Endothelial cell of umbilical vein (primary cell): Measurements from ENCODE around the gene SMARCE1. TPM values are rescaled to one million over a fixed set of nuclear protein-coding genes. Genes with fewer than 3 reads are reported as not detected.

ENCODE experiments used
- BruUV-seq: library from RNA; stranded (reverse); fragments of 400-500 nt; replicated peaks from 2 replicates; lab custom pipeline; 2021; lab: Mats Ljungman, UMichigan
- CTCF ChIA-PET: fragments of 300-600, 350-600 bp; sonication (Branson Sonifier 250); formaldehyde crosslinking; loops from one replicate; lab custom pipeline; 2021; ENCODE audit warnings: antibody characterized with exemption, inconsistent platforms; lab: Charles Lee
- POLR2A ChIA-PET: fragments of 300-600, 350-600 bp; sonication (Branson Sonifier 250); formaldehyde crosslinking; loops from one replicate; lab custom pipeline; 2021; ENCODE audit warnings: antibody characterized with exemption, inconsistent platforms; lab: Charles Lee
- DNase-seq: peaks from one replicate; pipeline ENCODE4 v3.0.0-alpha.2; 2011; ENCODE audit warnings: low read depth, low spot score
- FAIRE-seq: peaks from 2 replicates; lab custom pipeline; 2011; peaks lifted over from hg19 to GRCh38; lab: Jason Lieb, UNC
- H2AFZ ChIP-seq: 2 replicates; pipeline ENCODE4 v1.6.0; 2012; ENCODE audit warnings: low read depth, low read length, control low read depth, inconsistent platforms
- H3K27ac ChIP-seq: 2 replicates; pipeline ENCODE4 v1.5.1; 2011; ENCODE audit warnings: low read depth, mild to moderate bottlenecking, control low read depth, low read length, moderate library complexity; ENCODE audit not compliant: insufficient read depth
- H3K27me3 ChIP-seq, 2 experiments: 2 replicates each; pipeline versions ENCODE4 v1.6.0 to v1.6.1; 2011; ENCODE audit warnings: low read length in 2 of 2, mixed read lengths in 1 of 2; ENCODE audit not compliant: control insufficient read depth in 2 of 2, insufficient read depth in 2 of 2
- H3K36me3 ChIP-seq, 2 experiments: 2 replicates in 1 of 2; 3 replicates in 1 of 2; pipeline ENCODE4 v1.5.1; 2011; ENCODE audit warnings: low read length in 2 of 2, mild to moderate bottlenecking in 1 of 2, moderate library complexity in 1 of 2; ENCODE audit not compliant: control insufficient read depth in 2 of 2, insufficient read depth in 2 of 2; ENCODE audit errors: extremely low read depth in 1 of 2
- H3K4me1 ChIP-seq: 3 replicates; pipeline ENCODE4 v1.5.1; 2011; ENCODE audit warnings: mild to moderate bottlenecking, low read length; ENCODE audit not compliant: control insufficient read depth, insufficient read depth; ENCODE audit errors: extremely low read depth
- H3K4me2 ChIP-seq: 2 replicates; pipeline ENCODE4 v1.6.1; 2011; ENCODE audit warnings: low read length, control low read depth, mixed read lengths; ENCODE audit not compliant: insufficient read depth
- H3K4me3 ChIP-seq, 3 experiments: fragments of 200-600 bp in 1 of 3; sonication (generic), shearing (Covaris generic) in 1 of 3; replicated peaks in 1 of 3; 2 replicates each; pipeline ENCODE4 v1.5.1; 2011 to 2016; ENCODE audit warnings: control low read depth in 3 of 3, low read length in 3 of 3, mild to moderate bottlenecking in 2 of 3, inconsistent platforms in 1 of 3, low read depth in 1 of 3, moderate library complexity in 1 of 3; ENCODE audit not compliant: insufficient read depth in 1 of 3
- H3K79me2 ChIP-seq: 2 replicates; pipeline ENCODE4 v1.6.0; 2012; ENCODE audit warnings: low read length, inconsistent platforms; ENCODE audit not compliant: control insufficient read depth, insufficient read depth
- H3K9ac ChIP-seq: replicated peaks from 2 replicates; pipeline ENCODE3; 2011; ENCODE audit warnings: low read length, control low read depth; ENCODE audit not compliant: insufficient read depth; ENCODE audit errors: extremely low read depth
- H3K9me1 ChIP-seq: replicated peaks from 3 replicates; pipeline ENCODE4 v1.6.0; 2011; ENCODE audit warnings: mild to moderate bottlenecking, low read length; ENCODE audit not compliant: control insufficient read depth, insufficient read depth; ENCODE audit errors: extremely low read depth
- H3K9me3 ChIP-seq: replicated peaks from 2 replicates; pipeline ENCODE4 v1.5.1; 2012; ENCODE audit warnings: low read length, inconsistent platforms; ENCODE audit not compliant: control insufficient read depth, insufficient read depth
- H4K20me1 ChIP-seq: replicated peaks from 2 replicates; pipeline ENCODE3; 2011; ENCODE audit warnings: mild to moderate bottlenecking, low read length; ENCODE audit not compliant: control insufficient read depth, insufficient read depth; ENCODE audit errors: extremely low read depth
- CTCF ChIP-seq, 2 donors: IDR thresholded peaks; 1 replicate in 1 of 2; 2 replicates in 1 of 2; pipeline ENCODE4 v1.5.1; 2011; ENCODE audit warnings: low read length in 2 of 2, mild to moderate bottlenecking in 2 of 2, moderate library complexity in 2 of 2, control low read depth in 1 of 2, inconsistent platforms in 1 of 2, low read depth in 1 of 2; ENCODE audit not compliant: insufficient read depth in 1 of 2; ENCODE audit errors: extremely low read depth in 1 of 2
- EZH2 ChIP-seq: IDR thresholded peaks from 2 replicates; pipeline ENCODE4 v1.6.1; 2012; ENCODE audit warnings: borderline replicate concordance, low read depth, mild to moderate bottlenecking, moderate library complexity, low read length, inconsistent platforms; ENCODE audit not compliant: severe bottlenecking
- FOS ChIP-seq: IDR thresholded peaks from 2 replicates; pipeline ENCODE4 v1.6.1; 2011; ENCODE audit warnings: mild to moderate bottlenecking, low read length, moderate library complexity, borderline replicate concordance; ENCODE audit not compliant: insufficient read depth
- GATA2 ChIP-seq: IDR thresholded peaks from 2 replicates; pipeline ENCODE4 v1.7.0; 2011; ENCODE audit warnings: low read depth, mild to moderate bottlenecking, moderate library complexity, mixed read lengths, low read length; ENCODE audit not compliant: insufficient read length, insufficient read depth
- JUN ChIP-seq: IDR thresholded peaks from 2 replicates; pipeline ENCODE4 v1.6.1; 2011; ENCODE audit warnings: borderline replicate concordance, low read depth; ENCODE audit not compliant: insufficient read length, insufficient read depth
- MAX ChIP-seq: IDR thresholded peaks from 2 replicates; pipeline ENCODE4 v1.6.1; 2011; ENCODE audit not compliant: insufficient read depth, insufficient read length
- MYC ChIP-seq: IDR thresholded peaks from one replicate; pipeline ENCODE4 v1.6.1; 2011; ENCODE audit warnings: mild to moderate bottlenecking, low read depth, low read length
- POLR2A ChIP-seq: IDR thresholded peaks from 2 replicates; pipeline ENCODE4 v1.6.1; 2012; ENCODE audit warnings: low read depth, mild to moderate bottlenecking, control low read depth, low read length
- POLR2AphosphoS5 ChIP-seq: IDR thresholded peaks from 2 replicates; pipeline ENCODE4 v1.6.1; 2012; ENCODE audit warnings: low read depth, mild to moderate bottlenecking, control low read depth, low read length, moderate library complexity; ENCODE audit not compliant: insufficient read depth
- dilution Hi-C: fragments of 300-500 bp; cut with MboI; formaldehyde crosslinking; loops from one replicate; pipeline ENCODE4 v1.15.0; 2019; ENCODE audit warnings: low sequenced_read_pairs; ENCODE audit not compliant: extremely low pct_ligation_motif_present
- intact Hi-C: fragments of 100-400 bp; cut with micrococcal nuclease; formaldehyde crosslinking; loops from one replicate; pipeline ENCODE4 v1.10.0; 2022
- polyA plus RNA-seq, 4 experiments: library from polyadenylated mRNA; depleted of rRNA in 3 of 4; stranded (reverse) in 3 of 4; unstranded in 1 of 4; fragments of >200 nt; gene quantifications; 2 replicates each; pipeline versions ENCODE4 v1.2.1 to v1.2.3, GENCODE V29; 2011 to 2012; ENCODE audit warnings: missing spikeins in 1 of 4
- total RNA-seq: library from RNA; stranded (reverse); gene quantifications from 2 replicates; pipeline ENCODE4 v1.2.3, GENCODE V29; 2021

The SMARCE1 gene
- total and polyA plus RNA-seq, 2 donors (not counting 3 experiments of a cell fraction or from before 2014, with no cell fraction given): 28.4 to 127 TPM

GRCh38 chr17:40678902-40679522 is 31.4 kb upstream of the SMARCE1 start:
- Histone ChIP-seq H3K36me3 (no peaks in the 10 kb centered on the region), H3K4me3 (no peak overlapping the region), H3K9me1 (no peaks in the 10 kb centered on the region), H3K9ac (no peak overlapping the region), H3K27ac (no peak overlapping the region), H3K79me2 (no peaks in the 10 kb centered on the region), H4K20me1 (no peaks in the 10 kb centered on the region), H3K9me3 (no peaks in the 10 kb centered on the region), H3K4me2 (no peak overlapping the region), H3K27me3 (peaks cover 1 to 14% of the 10 kb centered on the region in 2 experiments), H3K4me1 (no peaks in the 10 kb centered on the region), H2AFZ (no peak overlapping the region)
- POLR2A ChIA-PET: no interaction called here
- FAIRE-seq: peak; percentile 12
- CTCF ChIA-PET: no interaction called here
- intact Hi-C loops: no loop called here
- no TSS peak for BruUV-seq
- TF ChIP-seq MYC (no peak), GATA2 (no peak), EZH2 (no peak), POLR2AphosphoS5 (no peak)
- no peak for DNase-seq
- dilution Hi-C loops: no loop called here

- Histone ChIP-seq H3K4me2 (no peak overlapping the region), H3K27ac (no peak overlapping the region), H3K9me3 (no peaks in the 10 kb centered on the region), H3K79me2 (no peaks in the 10 kb centered on the region), H3K4me1 (no peaks in the 10 kb centered on the region), H3K36me3 (no peaks in the 10 kb centered on the region), H4K20me1 (no peaks in the 10 kb centered on the region), H3K9ac (no peak overlapping the region), H3K27me3 (peaks cover 11 to 22% of the 10 kb centered on the region in 2 experiments), H3K9me1 (no peaks in the 10 kb centered on the region), H3K4me3 (no peak overlapping the region), H2AFZ (no peak overlapping the region)
- intact Hi-C loops (no loop called here), dilution Hi-C loops (no loop called here)
- FAIRE-seq (no peak), DNase-seq (no peak)
- POLR2A ChIA-PET: no interaction called here
- CTCF ChIA-PET: no interaction called here
- TF ChIP-seq CTCF (IDR thresholded peaks at IDR 0.05; ENCODE audit: extremely low read depth in 1 of 2, insufficient read depth in 1 of 2, low read depth in 1 of 2, low read length in 2 of 2) (no peak), POLR2AphosphoS5 (no peak), MAX (no peak), POLR2A (no peak), MYC (no peak), JUN (no peak), FOS (no peak), GATA2 (no peak), EZH2 (no peak)
- BruUV-seq: no TSS peak
Observed at GRCh38 chr17:40675905-40676304, 28.3 kb upstream of the SMARCE1 start.
